NCI-H1048 (cell line): ENCODE measurements around the gene TMEM178A.
"Not testable (repeated sequence)": the region's sequence is repeated elsewhere in the genome, so short reads cannot be mapped to it uniquely, and the experiment has no call there.

Source experiments
- DNase-seq: peaks from one replicate; lab custom pipeline; 2025; lab: John Stamatoyannopoulos, UW

TMEM178A gene

GRCh38 chr2:39715822-39716221 is 50.1 kb downstream of the TMEM178A start:
- DNase-seq: no peak

GRCh38 chr2:39717067-39717466 is 51.4 kb downstream of the TMEM178A start:
- no peak for DNase-seq

DNA sequence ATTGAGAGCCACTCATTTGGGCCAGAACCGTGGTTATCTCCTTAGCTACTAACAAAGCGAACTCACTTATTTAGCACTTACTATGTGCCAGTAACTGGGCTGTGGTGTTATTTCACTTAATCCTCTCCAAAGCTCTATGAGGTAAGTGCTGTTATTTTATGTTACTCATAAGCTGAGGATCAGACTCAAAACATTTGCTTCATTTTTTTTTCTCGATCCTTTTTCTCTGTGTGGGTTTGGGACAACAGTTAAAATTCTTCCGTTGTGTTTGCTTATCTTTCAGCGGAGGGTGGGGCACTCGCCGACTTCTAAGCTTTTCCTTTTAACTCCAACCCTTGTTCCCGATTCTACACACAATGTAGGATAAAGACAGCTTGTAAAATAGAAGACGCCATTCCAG is 52.8 kb downstream of the TMEM178A start:
- no peak for DNase-seq

- DNase-seq: no peak
These were observed 53.6 kb downstream of the TMEM178A start for GRCh38 chr2:39719317-39719716.

DNA sequence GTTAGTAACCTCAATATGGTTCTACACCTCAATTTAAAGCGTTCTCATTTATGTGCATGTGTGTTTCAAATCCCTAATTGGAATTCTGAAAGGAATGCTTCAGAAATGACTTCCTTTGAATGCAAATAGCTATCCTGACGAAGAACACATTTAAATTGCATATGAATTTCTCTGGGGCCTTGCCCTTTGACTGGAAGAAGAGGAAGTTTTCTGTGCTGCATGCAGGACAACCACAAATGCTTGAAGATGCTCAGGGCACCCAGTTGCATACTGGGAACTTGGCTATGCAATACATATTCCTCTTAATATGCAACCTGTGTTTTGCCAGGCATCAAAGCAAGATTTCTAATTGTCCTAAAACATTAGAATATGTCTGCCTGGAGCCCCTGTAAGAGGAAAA is 55.3 kb downstream of the TMEM178A start:
- DNase-seq: no peak

GRCh38 chr2:39723497-39723896 is 57.8 kb downstream of the TMEM178A start:
- no peak for DNase-seq

DNA sequence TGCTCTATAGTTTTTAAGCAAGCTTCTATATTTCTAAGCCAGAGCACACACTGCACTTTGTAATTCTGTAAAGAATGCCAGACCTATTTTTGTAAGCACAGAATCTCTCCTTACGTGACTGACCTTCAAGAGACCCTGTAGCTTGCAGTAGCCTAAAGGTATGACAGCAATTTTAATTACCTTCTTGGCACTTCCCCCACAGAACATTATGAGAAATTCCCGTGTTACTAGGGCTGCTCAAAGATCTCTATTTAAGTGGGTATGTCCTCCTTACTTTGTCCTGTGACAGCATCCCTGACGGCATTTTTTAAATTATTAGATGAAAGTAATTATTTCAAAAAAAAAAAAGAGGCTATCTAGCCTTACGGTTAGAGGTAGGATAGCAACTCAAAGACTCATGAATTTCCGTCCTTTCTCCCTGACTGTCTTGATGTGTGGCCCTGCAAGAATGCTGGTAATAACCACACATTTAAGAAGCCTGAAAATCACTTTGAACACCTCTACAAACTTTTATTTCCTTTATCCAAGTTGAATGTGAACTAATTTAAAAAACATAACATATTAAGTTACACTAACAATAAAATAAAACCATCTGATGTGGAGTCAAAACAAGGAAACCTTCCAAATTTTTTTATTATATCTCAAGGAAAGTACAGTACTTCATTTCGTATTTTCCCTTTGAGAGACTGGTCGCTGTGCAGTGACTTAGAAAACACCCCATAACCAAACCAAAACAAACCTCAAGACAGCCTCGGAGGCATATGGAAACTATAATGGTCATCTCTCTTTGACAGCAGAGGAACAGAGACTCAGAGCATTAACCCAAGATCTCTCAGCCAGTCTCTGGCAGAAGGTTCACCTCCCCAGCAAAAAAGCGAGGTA is 58.5 kb downstream of the TMEM178A start:
- DNase-seq: no peak

DNA sequence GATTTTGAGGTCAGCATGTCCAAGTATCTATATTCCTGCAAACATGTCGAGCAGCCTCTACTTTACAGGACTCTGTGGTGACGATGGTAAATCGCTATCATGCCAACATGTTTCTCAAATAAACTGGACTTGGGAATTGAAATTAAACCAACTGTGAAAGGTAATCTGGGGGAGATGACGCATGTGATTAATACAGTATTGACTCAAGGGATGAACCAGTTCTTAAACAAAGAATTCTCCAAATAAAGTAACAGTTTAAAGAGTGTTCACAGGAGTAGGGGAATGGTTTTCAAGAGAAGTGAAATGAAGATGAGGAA is 59.1 kb downstream of the TMEM178A start:
- no peak for DNase-seq

DNA sequence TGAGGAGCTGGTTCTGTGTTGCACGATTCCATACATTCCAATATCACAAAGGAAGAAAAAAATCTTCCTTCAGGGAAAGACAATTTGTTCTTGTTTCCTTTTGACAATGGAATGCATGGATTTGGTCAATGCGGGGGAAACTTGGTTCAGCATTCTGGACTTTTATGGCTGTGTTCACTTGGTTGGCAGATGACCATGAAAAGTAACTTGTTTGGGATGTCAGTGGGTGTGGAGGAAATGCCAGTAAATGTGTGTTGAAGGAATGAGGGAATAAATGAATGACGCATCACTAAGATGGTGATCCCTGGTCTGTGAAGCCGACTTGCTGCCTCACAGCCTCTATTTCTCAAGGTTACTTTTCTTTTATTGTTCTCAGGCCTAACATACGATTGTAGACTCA is 59.7 kb downstream of the TMEM178A start:
- no peak for DNase-seq

DNA sequence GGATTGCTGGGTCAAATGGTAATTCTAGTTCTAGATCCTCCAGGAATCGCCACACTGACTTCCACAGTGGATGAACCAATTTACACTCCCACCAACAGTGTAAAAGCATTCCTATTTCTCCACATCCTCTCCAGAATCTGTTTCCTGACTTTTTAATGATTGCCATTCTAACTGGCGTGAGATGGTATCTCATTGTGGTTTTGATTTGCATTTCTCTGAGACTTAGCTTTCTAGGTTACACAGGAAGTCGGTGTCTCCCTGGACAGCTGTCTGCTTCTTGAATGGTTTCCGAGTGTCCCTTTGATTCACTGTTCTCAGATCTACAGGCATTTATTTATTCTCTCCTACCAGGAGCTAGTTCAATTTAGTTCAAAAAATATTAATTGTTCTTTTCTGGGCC is 62.4 kb downstream of the TMEM178A start:
- not testable (repeated sequence) for DNase-seq

DNA sequence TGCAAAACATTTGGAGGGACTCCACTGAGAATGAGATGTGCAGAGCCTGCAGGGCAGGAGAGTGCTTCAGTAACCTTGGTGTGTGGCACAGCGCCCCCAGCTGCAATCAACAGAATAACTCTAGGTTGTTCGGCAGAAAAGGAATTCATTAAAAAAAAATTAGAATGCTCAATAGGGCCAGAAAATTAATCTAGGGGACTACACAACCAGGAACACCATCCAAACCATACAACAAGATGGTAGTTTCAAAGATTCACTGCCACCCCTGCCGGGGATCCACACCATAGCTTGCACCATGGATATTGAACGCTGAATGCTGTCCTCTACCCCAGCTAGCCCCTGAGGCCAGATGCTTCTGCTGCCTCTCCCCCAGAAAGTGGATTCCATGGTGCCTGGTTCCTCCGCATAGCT is 63.2 kb downstream of the TMEM178A start:
- no peak for DNase-seq

GRCh38 chr2:39730276-39730675 is 64.6 kb downstream of the TMEM178A start:
- no peak for DNase-seq

DNA sequence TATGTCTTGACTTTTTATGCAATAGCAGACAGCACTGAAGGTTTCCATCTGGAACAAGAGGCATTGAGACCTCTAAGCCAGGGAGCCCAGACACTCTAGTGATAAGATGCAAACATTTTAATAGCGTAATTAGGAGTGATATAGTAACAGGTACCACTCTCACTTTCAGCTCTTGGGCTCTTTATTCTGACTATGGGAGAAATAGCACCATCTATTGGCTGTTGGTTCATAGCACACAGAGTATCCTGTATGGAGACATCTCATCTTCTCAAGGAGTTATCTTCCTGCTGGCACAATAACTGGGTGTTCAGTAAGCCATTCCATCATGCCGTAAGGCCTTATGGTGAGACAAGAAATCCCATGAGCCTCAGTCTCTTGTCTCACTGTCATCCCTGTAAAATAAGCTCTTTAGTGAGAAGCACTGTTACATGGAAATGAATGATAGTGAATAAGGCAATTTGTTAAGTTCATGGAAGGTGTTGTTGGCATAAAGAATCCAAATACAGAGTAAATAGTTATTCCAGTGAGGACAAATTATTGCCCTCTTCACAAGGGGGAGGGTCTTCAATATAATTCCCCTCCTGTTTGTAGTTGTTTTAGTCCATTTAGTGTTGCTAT is 65.1 kb downstream of the TMEM178A start:
- DNase-seq: no peak

DNA sequence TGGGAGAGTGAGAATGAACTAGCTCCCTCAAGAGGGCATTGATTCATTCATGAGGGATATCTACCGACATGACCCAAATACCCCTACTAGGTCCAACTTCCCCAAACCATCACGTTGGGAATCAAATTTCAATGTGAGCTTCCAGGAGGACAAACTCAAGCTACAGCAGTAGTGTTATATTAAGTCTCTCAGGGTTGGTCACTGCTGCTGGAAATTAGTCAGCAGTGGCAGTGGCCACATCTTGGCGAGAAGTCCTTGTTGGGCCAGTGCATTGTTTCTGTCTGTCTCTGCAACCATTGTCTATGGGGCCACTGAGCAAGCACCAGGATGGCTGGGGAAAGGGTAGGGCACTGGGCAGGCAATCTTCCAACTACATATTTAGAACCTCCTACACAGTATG is 65.8 kb downstream of the TMEM178A start:
- DNase-seq: no peak

DNA sequence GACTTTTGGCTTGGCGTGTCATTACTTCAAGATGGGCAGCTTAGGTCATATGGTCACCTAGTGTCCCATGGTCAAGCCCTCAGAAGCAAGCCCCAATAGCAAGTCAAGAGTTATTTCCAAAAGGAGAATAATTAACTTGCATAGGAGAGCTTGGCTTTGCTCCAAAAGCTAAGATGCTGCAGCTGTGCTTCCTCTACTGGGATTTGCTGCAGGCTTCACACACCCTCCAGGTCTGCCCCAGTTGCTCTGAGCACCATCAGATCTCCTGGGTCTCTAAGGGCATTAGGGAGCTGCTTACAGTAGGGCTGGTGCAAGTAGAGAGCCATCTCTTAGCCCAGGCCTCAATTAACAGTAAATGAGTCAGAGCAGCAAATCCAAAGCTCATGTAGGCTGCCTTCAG is 66.8 kb downstream of the TMEM178A start:
- DNase-seq: no peak

DNA sequence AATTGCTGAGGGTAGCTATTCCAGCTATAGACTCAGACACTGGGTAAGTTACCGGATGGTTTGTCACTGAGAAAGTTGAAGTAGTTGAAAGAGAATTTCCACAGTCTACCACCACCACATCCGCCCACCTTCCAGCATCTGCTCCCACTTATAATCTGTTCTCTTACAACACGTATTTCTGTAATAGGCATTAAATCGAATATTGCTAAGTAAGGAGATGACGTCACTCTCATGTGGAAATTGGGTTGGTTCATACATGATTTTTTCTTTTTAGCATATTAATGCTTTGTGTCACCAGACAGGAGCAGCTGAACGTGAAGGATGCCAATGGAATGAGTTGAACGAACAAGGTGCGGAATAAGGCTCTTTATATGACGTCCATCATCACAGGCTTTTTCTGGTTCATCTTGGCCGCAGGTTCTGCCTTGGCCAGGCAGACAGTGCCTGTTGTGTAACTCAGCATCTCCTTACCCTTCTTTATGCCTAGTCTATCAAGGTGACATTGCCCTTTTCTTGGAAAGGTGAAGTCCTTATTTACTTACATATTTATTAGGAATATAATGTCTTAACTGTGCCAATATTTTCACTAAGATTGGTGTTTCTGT is 67.5 kb downstream of the TMEM178A start:
- no peak for DNase-seq

- DNase-seq: no peak
These were observed 68.7 kb downstream of the TMEM178A start for GRCh38 chr2:39734445-39734844.

GRCh38 chr2:39735648-39736047 is 69.9 kb downstream of the TMEM178A start:
- DNase-seq: no peak

DNA sequence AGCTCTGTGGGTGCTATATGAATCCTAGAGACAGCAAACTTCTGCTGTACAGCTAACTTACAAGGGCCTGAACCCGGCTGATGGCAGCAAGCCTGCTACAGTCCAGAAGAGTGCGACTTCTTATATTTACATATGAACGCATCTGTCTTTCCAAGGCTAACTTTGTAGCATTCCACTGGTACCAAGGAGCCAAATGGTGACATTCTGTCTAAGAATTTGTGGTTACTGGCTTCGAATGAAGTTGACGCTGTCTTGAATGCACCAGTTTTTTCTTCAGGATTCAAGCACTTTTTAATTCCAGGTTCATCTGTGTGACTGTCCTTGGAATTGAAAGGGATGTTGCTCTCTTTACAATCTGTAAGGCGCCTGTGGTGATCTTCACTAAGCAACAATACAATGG is 70.9 kb downstream of the TMEM178A start:
- no peak for DNase-seq

DNA sequence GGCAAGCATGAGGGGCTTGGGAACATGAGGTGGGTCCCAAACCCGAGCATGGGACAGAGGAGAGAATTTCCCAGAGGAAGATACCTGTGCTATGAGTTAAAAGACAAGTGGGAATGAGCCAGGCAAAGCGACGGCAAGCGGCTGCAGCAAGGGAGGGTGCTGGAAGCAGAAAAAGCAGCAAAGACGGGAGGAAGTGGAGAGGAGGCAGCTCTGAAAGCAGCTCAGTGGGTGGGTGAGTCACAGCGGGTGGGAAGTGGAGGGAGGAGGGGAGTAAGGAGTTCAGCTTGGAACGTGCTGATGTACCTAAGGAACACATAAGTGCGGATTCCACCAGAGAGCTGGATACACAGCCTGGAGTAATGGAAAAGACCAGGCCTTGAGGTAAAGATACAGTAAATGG is 71.9 kb downstream of the TMEM178A start:
- DNase-seq: no peak

DNA sequence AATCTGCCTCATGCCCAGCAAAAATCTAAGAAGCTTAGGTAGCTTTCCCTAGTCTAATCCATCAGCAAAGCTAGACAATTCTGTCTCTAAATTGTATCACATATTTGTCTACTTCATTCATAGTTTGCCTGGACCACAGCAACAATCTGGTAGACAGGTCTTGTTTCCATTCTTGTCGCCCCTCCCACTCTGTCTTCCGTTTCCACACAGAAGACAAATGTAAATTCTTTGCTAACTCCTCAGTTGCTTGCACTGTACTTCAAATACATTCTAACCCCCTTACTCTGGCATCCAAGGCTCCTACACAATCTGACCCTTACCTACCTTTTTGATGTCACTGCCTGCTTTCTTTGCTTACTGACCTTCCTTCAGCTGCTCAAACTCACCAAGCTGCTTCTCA is 73.2 kb downstream of the TMEM178A start:
- no peak for DNase-seq

DNA sequence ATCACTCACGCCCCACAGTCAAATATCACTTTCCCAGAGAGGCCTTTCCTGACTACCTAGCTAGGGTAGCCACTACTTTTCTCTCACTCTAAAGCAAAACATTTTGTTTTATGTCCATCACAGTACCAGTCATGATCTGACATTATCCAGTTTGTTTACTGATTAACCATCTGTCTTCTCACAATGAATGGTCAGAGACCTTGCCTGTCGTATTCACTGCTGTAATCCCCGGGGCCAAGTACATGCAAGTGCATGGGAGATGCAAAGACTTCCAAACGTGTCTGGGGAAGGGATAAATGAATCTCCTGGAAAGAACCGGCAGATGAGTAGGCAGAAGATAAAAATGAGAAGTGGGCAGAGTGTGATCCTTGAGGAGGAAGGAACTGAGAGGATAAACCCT is 73.7 kb downstream of the TMEM178A start:
- no peak for DNase-seq

- DNase-seq: no peak
These were observed 76.2 kb downstream of the TMEM178A start for GRCh38 chr2:39741871-39742270.
